Mucosa of rectum (tissue), 2 donors: Measurements from ENCODE around the gene FLNB.

ENCODE experiments used
- H3K27ac ChIP-seq, 2 donors: one replicate each; pipeline ENCODE4 v1.7.0; 2013; ENCODE audit warnings: inconsistent platforms in 2 of 2, low read depth in 2 of 2, low read length in 2 of 2
- H3K27me3 ChIP-seq, 2 donors: one replicate each; pipeline ENCODE4 v1.7.0; 2013; ENCODE audit warnings: low read length in 2 of 2; ENCODE audit not compliant: control insufficient read depth in 2 of 2, insufficient read depth in 2 of 2
- H3K36me3 ChIP-seq, 2 donors: one replicate each; pipeline ENCODE4 v1.7.0; 2013; ENCODE audit warnings: low read length in 2 of 2; ENCODE audit not compliant: control insufficient read depth in 2 of 2, insufficient read depth in 2 of 2
- H3K4me1 ChIP-seq, 2 donors: one replicate each; pipeline ENCODE4 v1.7.0; 2013; ENCODE audit warnings: low read length in 2 of 2, mild to moderate bottlenecking in 1 of 2; ENCODE audit not compliant: control insufficient read depth in 2 of 2, insufficient read depth in 2 of 2
- H3K4me3 ChIP-seq, 2 donors: one replicate each; pipeline ENCODE4 v1.7.0; 2013; ENCODE audit warnings: low read length in 2 of 2
- H3K9ac ChIP-seq, 2 donors: one replicate each; pipeline ENCODE4 v1.7.0; 2013; ENCODE audit warnings: low read length in 2 of 2, low read depth in 1 of 2, mild to moderate bottlenecking in 1 of 2
- H3K9me3 ChIP-seq, 2 donors: one replicate each; pipeline ENCODE4 v1.7.0; 2013; ENCODE audit warnings: low read length in 2 of 2; ENCODE audit not compliant: control insufficient read depth in 2 of 2
- donor health status: healthy.
- donor health status: Normal muscosa, but diverticular disease.

Gene FLNB

GRCh38 chr3:58158442-58159153, 150.4 kb downstream of the FLNB start:
- Histone ChIP-seq H3K4me3 (no peak overlapping the region), H3K36me3 (peaks cover 88 to 89% of the 10 kb centered on the region in 2 donors), H3K4me1 (no peaks in the 10 kb centered on the region), H3K27ac (no peak overlapping the region), H3K9ac (no peak overlapping the region), H3K9me3 (no peaks in the 10 kb centered on the region), H3K27me3 (no peaks in the 10 kb centered on the region)

- peaks cover 92 to 96% of the 10 kb centered on the region in 2 donors for H3K36me3 ChIP-seq
- H3K27me3 ChIP-seq: no peaks in the 10 kb centered on the region
- no peak overlapping the region for H3K9ac ChIP-seq
- no peaks in the 10 kb centered on the region for H3K9me3 ChIP-seq
- H3K4me1 ChIP-seq: peaks cover 0 to 6% of the 10 kb centered on the region in 2 donors
- no peak overlapping the region for H3K27ac ChIP-seq
- no peak overlapping the region for H3K4me3 ChIP-seq
Observed at GRCh38 chr3:58160399-58160798, 152.2 kb downstream of the FLNB start.

GRCh38 chr3:58161435-58162398, 153.5 kb downstream of the FLNB start:
- Histone ChIP-seq H3K36me3 (peaks cover 86 to 90% of the 10 kb centered on the region in 2 donors), H3K27ac (peak overlapping the region in 1 of 2 donors; percentile 6), H3K4me3 (no peak overlapping the region), H3K27me3 (no peaks in the 10 kb centered on the region), H3K9me3 (no peaks in the 10 kb centered on the region), H3K4me1 (peaks cover 0 to 6% of the 10 kb centered on the region in 2 donors), H3K9ac (no peak overlapping the region)

- Histone ChIP-seq H3K9ac (no peak overlapping the region), H3K4me1 (peaks cover 4 to 6% of the 10 kb centered on the region in 2 donors), H3K27ac (no peak overlapping the region), H3K9me3 (no peaks in the 10 kb centered on the region), H3K4me3 (no peak overlapping the region), H3K27me3 (no peaks in the 10 kb centered on the region), H3K36me3 (peaks cover 78 to 85% of the 10 kb centered on the region in 2 donors)
Observed at GRCh38 chr3:58163234-58163633, 155.0 kb downstream of the FLNB start.

- Histone ChIP-seq H3K27me3 (no peaks in the 10 kb centered on the region), H3K36me3 (peaks cover 76 to 84% of the 10 kb centered on the region in 2 donors), H3K27ac (peak overlapping the region; percentile 24 to 53), H3K4me3 (no peak overlapping the region), H3K4me1 (peaks cover 4 to 6% of the 10 kb centered on the region in 2 donors), H3K9me3 (no peaks in the 10 kb centered on the region), H3K9ac (peak overlapping the region in 1 of 2 donors; percentile 11)
Observed at GRCh38 chr3:58164199-58164879, 156.1 kb downstream of the FLNB start.

- Histone ChIP-seq H3K4me1 (peaks cover 4 to 6% of the 10 kb centered on the region in 2 donors), H3K27ac (peak overlapping the region; percentile 24 to 53), H3K9me3 (no peaks in the 10 kb centered on the region), H3K36me3 (peaks cover 79 to 85% of the 10 kb centered on the region in 2 donors), H3K27me3 (no peaks in the 10 kb centered on the region), H3K9ac (no peak overlapping the region), H3K4me3 (no peak overlapping the region)
Observed at GRCh38 chr3:58164906-58165821, 156.9 kb downstream of the FLNB start.

GRCh38 chr3:58167431-58168351, 159.5 kb downstream of the FLNB start:
- Histone ChIP-seq H3K36me3 (peaks cover 70 to 75% of the 10 kb centered on the region in 2 donors), H3K9me3 (no peaks in the 10 kb centered on the region), H3K27me3 (no peaks in the 10 kb centered on the region), H3K4me3 (no peak overlapping the region), H3K27ac (peak overlapping the region in 1 of 2 donors; percentile 10), H3K4me1 (peaks cover 6 to 7% of the 10 kb centered on the region in 2 donors), H3K9ac (no peak overlapping the region)

GRCh38 chr3:58168498-58168897, 160.3 kb downstream of the FLNB start:
- H3K4me3 ChIP-seq: no peak overlapping the region
- H3K36me3 ChIP-seq: peaks cover 62 to 67% of the 10 kb centered on the region in 2 donors
- H3K9me3 ChIP-seq: no peaks in the 10 kb centered on the region
- H3K4me1 ChIP-seq: peaks cover 8 to 12% of the 10 kb centered on the region in 2 donors
- H3K27me3 ChIP-seq: no peaks in the 10 kb centered on the region
- no peak overlapping the region for H3K27ac ChIP-seq
- no peak overlapping the region for H3K9ac ChIP-seq
